ENCODE data around the gene UBD.

DNA sequence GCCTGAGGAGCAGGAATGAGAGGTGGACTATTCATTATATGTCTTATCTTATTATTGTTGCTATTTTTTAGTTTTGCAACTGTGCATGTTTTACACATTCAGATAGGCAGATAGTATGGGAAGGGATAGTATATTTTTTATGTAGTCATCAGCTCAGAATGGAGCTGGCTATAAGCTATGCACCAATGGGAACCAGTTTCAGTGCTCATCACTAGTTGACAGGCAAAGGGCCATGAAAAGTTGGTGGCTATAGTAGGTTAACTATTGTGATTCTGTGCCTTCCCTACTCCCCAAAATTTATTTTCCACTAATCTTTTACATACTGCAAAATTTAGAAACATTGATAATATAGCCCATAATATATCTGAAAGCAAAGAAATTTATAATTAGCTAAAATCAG, 5.3 kb upstream of the UBD start:
- TF ChIP-seq, protein P1, sequence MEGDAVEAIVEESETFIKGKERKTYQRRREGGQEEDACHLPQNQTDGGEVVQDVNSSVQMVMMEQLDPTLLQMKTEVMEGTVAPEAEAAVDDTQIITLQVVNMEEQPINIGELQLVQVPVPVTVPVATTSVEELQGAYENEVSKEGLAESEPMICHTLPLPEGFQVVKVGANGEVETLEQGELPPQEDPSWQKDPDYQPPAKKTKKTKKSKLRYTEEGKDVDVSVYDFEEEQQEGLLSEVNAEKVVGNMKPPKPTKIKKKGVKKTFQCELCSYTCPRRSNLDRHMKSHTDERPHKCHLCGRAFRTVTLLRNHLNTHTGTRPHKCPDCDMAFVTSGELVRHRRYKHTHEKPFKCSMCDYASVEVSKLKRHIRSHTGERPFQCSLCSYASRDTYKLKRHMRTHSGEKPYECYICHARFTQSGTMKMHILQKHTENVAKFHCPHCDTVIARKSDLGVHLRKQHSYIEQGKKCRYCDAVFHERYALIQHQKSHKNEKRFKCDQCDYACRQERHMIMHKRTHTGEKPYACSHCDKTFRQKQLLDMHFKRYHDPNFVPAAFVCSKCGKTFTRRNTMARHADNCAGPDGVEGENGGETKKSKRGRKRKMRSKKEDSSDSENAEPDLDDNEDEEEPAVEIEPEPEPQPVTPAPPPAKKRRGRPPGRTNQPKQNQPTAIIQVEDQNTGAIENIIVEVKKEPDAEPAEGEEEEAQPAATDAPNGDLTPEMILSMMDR (CRISPR knock-in tag; IDR thresholded peaks at IDR 0.05), result no peak
- TF ChIP-seq, protein P2, sequence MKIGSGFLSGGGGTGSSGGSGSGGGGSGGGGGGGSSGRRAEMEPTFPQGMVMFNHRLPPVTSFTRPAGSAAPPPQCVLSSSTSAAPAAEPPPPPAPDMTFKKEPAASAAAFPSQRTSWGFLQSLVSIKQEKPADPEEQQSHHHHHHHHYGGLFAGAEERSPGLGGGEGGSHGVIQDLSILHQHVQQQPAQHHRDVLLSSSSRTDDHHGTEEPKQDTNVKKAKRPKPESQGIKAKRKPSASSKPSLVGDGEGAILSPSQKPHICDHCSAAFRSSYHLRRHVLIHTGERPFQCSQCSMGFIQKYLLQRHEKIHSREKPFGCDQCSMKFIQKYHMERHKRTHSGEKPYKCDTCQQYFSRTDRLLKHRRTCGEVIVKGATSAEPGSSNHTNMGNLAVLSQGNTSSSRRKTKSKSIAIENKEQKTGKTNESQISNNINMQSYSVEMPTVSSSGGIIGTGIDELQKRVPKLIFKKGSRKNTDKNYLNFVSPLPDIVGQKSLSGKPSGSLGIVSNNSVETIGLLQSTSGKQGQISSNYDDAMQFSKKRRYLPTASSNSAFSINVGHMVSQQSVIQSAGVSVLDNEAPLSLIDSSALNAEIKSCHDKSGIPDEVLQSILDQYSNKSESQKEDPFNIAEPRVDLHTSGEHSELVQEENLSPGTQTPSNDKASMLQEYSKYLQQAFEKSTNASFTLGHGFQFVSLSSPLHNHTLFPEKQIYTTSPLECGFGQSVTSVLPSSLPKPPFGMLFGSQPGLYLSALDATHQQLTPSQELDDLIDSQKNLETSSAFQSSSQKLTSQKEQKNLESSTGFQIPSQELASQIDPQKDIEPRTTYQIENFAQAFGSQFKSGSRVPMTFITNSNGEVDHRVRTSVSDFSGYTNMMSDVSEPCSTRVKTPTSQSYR (CRISPR knock-in tag; IDR thresholded peaks at IDR 0.05; ENCODE audit: borderline replicate concordance), result no peak
- TF ChIP-seq, protein P3, sequence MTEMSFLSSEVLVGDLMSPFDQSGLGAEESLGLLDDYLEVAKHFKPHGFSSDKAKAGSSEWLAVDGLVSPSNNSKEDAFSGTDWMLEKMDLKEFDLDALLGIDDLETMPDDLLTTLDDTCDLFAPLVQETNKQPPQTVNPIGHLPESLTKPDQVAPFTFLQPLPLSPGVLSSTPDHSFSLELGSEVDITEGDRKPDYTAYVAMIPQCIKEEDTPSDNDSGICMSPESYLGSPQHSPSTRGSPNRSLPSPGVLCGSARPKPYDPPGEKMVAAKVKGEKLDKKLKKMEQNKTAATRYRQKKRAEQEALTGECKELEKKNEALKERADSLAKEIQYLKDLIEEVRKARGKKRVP (CRISPR knock-in tag; IDR thresholded peaks at IDR 0.05), result no peak
- no peak for TF ChIP-seq SP1 (IDR thresholded peaks at IDR 0.05)
- no peak for TF ChIP-seq SP1 (CRISPR knock-in tag; IDR thresholded peaks at IDR 0.05)
- TF ChIP-seq ZNF749 (CRISPR knock-in tag; IDR thresholded peaks at IDR 0.05; ENCODE audit: borderline replicate concordance), result no peak
- TF ChIP-seq, protein P4, sequence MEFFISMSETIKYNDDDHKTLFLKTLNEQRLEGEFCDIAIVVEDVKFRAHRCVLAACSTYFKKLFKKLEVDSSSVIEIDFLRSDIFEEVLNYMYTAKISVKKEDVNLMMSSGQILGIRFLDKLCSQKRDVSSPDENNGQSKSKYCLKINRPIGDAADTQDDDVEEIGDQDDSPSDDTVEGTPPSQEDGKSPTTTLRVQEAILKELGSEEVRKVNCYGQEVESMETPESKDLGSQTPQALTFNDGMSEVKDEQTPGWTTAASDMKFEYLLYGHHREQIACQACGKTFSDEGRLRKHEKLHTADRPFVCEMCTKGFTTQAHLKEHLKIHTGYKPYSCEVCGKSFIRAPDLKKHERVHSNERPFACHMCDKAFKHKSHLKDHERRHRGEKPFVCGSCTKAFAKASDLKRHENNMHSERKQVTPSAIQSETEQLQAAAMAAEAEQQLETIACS (CRISPR knock-in tag; IDR thresholded peaks at IDR 0.05), result no peak
- TF ChIP-seq NR2F1 (CRISPR knock-in tag; IDR thresholded peaks at IDR 0.05), result no peak
- no peak for TF ChIP-seq RCOR2 (CRISPR knock-in tag; IDR thresholded peaks at IDR 0.05)
- TF ChIP-seq MED1 (CRISPR knock-in tag; IDR thresholded peaks at IDR 0.05), result no peak
- TF ChIP-seq ESRRA (CRISPR knock-in tag; IDR thresholded peaks at IDR 0.05; ENCODE audit: low read depth), result no peak
- no peak for TF ChIP-seq GABPB1 (CRISPR knock-in tag; IDR thresholded peaks at IDR 0.05)

All from HepG2 (cell line).